Activated naive CD4-positive, alpha-beta T cell treated with anti-CD3 and anti-CD28 coated beads for 36 hours (primary cell): ENCODE results near the gene UQCC3. TPM values are rescaled to one million over a fixed set of nuclear protein-coding genes. Genes with fewer than 3 reads are reported as not detected.
A peak's percentile ranks its signal among the peaks of the same experiment; 100 is the strongest.

Experiments
- CTCF ChIA-PET: fragments of 350-600 bp; sonication (Branson Sonifier 250); formaldehyde crosslinking; loops from one replicate; lab custom pipeline; 2021; ENCODE audit warnings: antibody characterized with exemption; lab: Charles Lee
- DNase-seq: peaks from one replicate; pipeline ENCODE4 v3.0.0-alpha.2; 2020
- H3K27ac Mint-ChIP-seq: one replicate; pipeline ENCODE4 v1.8.0; 2021; ENCODE audit warnings: mild to moderate bottlenecking, mixed read lengths
- H3K27me3 Mint-ChIP-seq: one replicate; pipeline ENCODE4 v1.8.0; 2021; ENCODE audit warnings: low read depth, mixed read lengths
- H3K36me3 Mint-ChIP-seq: one replicate; pipeline ENCODE4 v1.8.0; 2021; ENCODE audit warnings: low read depth, mixed read lengths
- H3K4me1 Mint-ChIP-seq: one replicate; pipeline ENCODE4 v1.8.0; 2021; ENCODE audit warnings: low read depth, mixed read lengths
- H3K4me3 Mint-ChIP-seq: one replicate; pipeline ENCODE4 v1.8.0; 2021; ENCODE audit warnings: mild to moderate bottlenecking, moderate library complexity, mixed read lengths
- H3K9me3 Mint-ChIP-seq: one replicate; pipeline ENCODE4 v1.8.0; 2021; ENCODE audit warnings: mixed read lengths
- intact Hi-C: fragments of 100-400 bp; cut with micrococcal nuclease; formaldehyde crosslinking; loops from one replicate; pipeline ENCODE4 v1.15.1; 2023
- total RNA-seq, 2 experiments: library from RNA; stranded (reverse); gene quantifications; one replicate each; pipeline ENCODE4 v1.2.3, GENCODE V29; 2021

Gene UQCC3
- total RNA-seq, 2 experiments from 2014 or later = 6.0 to 6.4 TPM

GRCh38 chr11:62716816-62717215, 45.3 kb downstream of the UQCC3 start:
- H3K27me3 Mint-ChIP-seq = no peaks in the 10 kb centered on the region
- no peaks in the 10 kb centered on the region for H3K9me3 Mint-ChIP-seq
- intact Hi-C loops = no loop called here
- CTCF ChIA-PET = interaction anchor here (0.6 to 1.4 kb wide), 2 partner anchors 52 to 69 kb away, joined by 3 to 4 read pairs; no protein-coding TSS in a partner anchor
- H3K27ac Mint-ChIP-seq = no peak overlapping the region
- peaks cover 64% of the 10 kb centered on the region for H3K36me3 Mint-ChIP-seq
- DNase-seq = no peak
- peaks cover 49% of the 10 kb centered on the region for H3K4me1 Mint-ChIP-seq
- H3K4me3 Mint-ChIP-seq = no peak overlapping the region

DNA sequence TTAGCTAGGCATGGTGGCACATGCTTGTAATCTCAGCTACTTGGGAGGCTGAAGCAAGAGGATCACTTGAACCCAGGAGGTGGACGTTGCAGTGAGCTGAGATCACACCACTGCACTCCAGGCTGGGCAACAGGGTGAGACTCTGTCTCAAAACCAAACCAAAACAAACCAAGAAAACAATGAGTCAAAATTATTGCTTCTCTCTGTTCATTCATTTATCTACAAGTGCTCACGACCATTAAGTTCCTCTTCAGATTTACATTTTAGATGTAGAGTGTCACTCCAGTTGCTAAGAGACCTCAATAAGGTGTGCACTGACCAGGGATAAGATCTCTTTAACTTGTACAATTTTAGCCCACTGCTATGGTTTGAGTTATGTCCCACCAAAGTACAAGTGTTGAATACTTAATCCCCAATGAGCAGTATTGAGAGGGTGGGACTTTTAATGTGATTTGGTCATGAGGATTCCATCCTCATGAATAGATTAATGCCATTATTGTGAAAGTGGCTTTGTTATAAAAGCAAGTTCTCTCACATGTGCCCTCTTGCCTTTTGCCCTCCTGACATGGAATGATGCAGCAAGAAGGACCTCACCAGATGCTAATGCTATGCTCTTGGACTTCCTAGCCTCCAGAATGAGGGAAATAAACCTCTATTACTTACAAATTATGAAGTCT, 48.0 kb downstream of the UQCC3 start:
- DNase-seq = no peak
- H3K27me3 Mint-ChIP-seq = no peaks in the 10 kb centered on the region
- H3K9me3 Mint-ChIP-seq = no peaks in the 10 kb centered on the region
- intact Hi-C loops = no loop called here
- peaks cover 48% of the 10 kb centered on the region for H3K4me1 Mint-ChIP-seq
- no peak overlapping the region for H3K4me3 Mint-ChIP-seq
- peak overlapping the region; percentile 28 for H3K27ac Mint-ChIP-seq
- CTCF ChIA-PET = no interaction called here
- peaks cover 75% of the 10 kb centered on the region for H3K36me3 Mint-ChIP-seq

- Mint-ChIP-seq H3K4me1 (peaks cover 49% of the 10 kb centered on the region), H3K27ac (no peak overlapping the region)
- intact Hi-C loops = no loop called here
These were observed 50.5 kb downstream of the UQCC3 start for GRCh38 chr11:62721994-62722393.

More at GRCh38 chr11:62721994-62722393, 50.5 kb downstream of the UQCC3 start:
- no peak for DNase-seq
- H3K9me3 Mint-ChIP-seq = no peaks in the 10 kb centered on the region
- CTCF ChIA-PET = no interaction called here
- peaks cover 78% of the 10 kb centered on the region for H3K36me3 Mint-ChIP-seq
- H3K27me3 Mint-ChIP-seq = no peaks in the 10 kb centered on the region
- H3K4me3 Mint-ChIP-seq = no peak overlapping the region

Other genes with a start within 250 kb of the UQCC3 start
- gene AHNAK, start 124.9 kb upstream of the UQCC3 start, total RNA-seq = 1 to 10 TPM; 9.2 to 9.4 TPM
- 1,000 to 10,000 TPM; 2,282 to 2,440 TPM for gene EEF1G, start 97.8 kb upstream of the UQCC3 start, total RNA-seq
- gene TUT1, start 80.2 kb upstream of the UQCC3 start, total RNA-seq = 10 to 100 TPM; 38.2 to 42.0 TPM
- gene MTA2, start 69.8 kb upstream of the UQCC3 start, total RNA-seq = 100 to 1,000 TPM; 191 to 197 TPM
- gene EML3, start 58.9 kb upstream of the UQCC3 start, total RNA-seq = 10 to 100 TPM; 81.8 to 97.1 TPM
- gene ROM1, start 58.4 kb upstream of the UQCC3 start, total RNA-seq = 1 to 10 TPM in 1 of 2 experiments, under 1 TPM in 1; 0.52 to 1.0 TPM
- 10 to 100 TPM; 43.1 to 45.7 TPM for gene B3GAT3, start 49.7 kb upstream of the UQCC3 start, total RNA-seq
- 100 to 1,000 TPM; 221 to 230 TPM for gene GANAB, start 25.1 kb upstream of the UQCC3 start, total RNA-seq
- 10 to 100 TPM; 12.5 to 12.8 TPM for gene INTS5, start 18.4 kb upstream of the UQCC3 start, total RNA-seq
- 10 to 100 TPM; 73.5 to 76.5 TPM for gene C11orf98, start 6.5 kb upstream of the UQCC3 start, total RNA-seq
- gene CSKMT, start 6.4 kb upstream of the UQCC3 start, total RNA-seq = 10 to 100 TPM; 35.2 to 44.0 TPM
- gene LBHD1, start 594 bp downstream of the UQCC3 start, total RNA-seq = 1 to 10 TPM; 4.4 to 6.1 TPM
- 100 to 1,000 TPM; 121 to 124 TPM for gene UBXN1, start 7.4 kb downstream of the UQCC3 start, total RNA-seq
- gene LRRN4CL, start 17.9 kb downstream of the UQCC3 start, total RNA-seq = under 1 TPM in 1 of 2 experiments, not detected in 1; 0.10 TPM
- gene BSCL2, start 35.8 kb downstream of the UQCC3 start, total RNA-seq = 10 to 100 TPM; 13.8 to 17.3 TPM
- gene GNG3, start 36.0 kb downstream of the UQCC3 start, total RNA-seq = not detected
- gene HNRNPUL2, start 55.8 kb downstream of the UQCC3 start, total RNA-seq = 10 to 100 TPM; 58.6 to 61.5 TPM
- 10 to 100 TPM; 46.6 to 49.5 TPM for gene TTC9C, start 56.8 kb downstream of the UQCC3 start, total RNA-seq
- 10 to 100 TPM; 12.1 to 13.5 TPM for gene ZBTB3, start 82.5 kb downstream of the UQCC3 start, total RNA-seq
- gene POLR2G, start 89.9 kb downstream of the UQCC3 start, total RNA-seq = 100 to 1,000 TPM; 131 to 135 TPM
- 10 to 100 TPM in 1 of 2 experiments, 1 to 10 TPM in 1; 8.9 to 10.5 TPM for gene TAF6L, start 99.7 kb downstream of the UQCC3 start, total RNA-seq
- gene TMEM179B, start 115.7 kb downstream of the UQCC3 start, total RNA-seq = 10 to 100 TPM; 13.9 to 15.2 TPM
- 1 to 10 TPM; 7.0 to 7.7 TPM for gene TMEM223, start 120.3 kb downstream of the UQCC3 start, total RNA-seq
- gene NXF1, start 133.8 kb downstream of the UQCC3 start, total RNA-seq = 10 to 100 TPM; 44.6 to 46.0 TPM
- 10 to 100 TPM; 22.7 to 23.0 TPM for gene STX5, start 160.4 kb downstream of the UQCC3 start, total RNA-seq
- not detected for gene TEX54, start 161.2 kb downstream of the UQCC3 start, total RNA-seq
- 10 to 100 TPM; 74.4 to 78.7 TPM for gene WDR74, start 167.9 kb downstream of the UQCC3 start, total RNA-seq
- gene SLC3A2, start 209.2 kb downstream of the UQCC3 start, total RNA-seq = 100 to 1,000 TPM; 419 to 472 TPM
- not detected for gene CHRM1, start 249.7 kb downstream of the UQCC3 start, total RNA-seq